Measurements from ENCODE around the gene IPO8.

The IPO8 gene

GRCh38 chr12:30695199-30696102 lies at the start of gene IPO8:
TSS of gene IPO8 (minus strand) at chr12:30695869. CDS start at chr12:30695647, 222 bp downstream.
- peak; percentile 67 to 79 (median 72) for DNase-seq (ENCODE audit: low read depth in 4 of 4, low spot score in 1 of 4)

GRCh38 chr12:30744321-30744720 lies 48.7 kb upstream of the IPO8 start:
- no peak for DNase-seq (ENCODE audit: low read depth in 4 of 4, low spot score in 1 of 4)

DNA sequence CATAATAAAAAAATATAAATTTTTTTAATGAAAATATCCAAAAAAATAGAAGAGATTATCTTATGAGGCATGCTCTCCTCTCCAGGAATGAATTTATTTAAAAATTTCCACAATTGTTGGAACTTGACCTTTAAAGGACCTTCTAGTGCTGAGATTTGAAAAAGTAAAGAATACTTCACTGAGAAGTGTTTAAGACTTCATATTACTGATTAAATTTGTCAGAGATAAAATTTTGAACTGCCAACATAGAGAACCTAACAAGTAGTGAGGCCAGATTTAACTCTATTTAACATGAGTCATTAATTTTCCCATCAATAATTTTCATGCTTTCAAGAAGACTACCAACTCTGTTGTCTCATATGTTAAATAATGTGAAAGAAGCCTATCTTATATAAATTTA lies 44.6 kb upstream of the IPO8 start:
- no peak for DNase-seq (ENCODE audit: low read depth in 4 of 4, low spot score in 1 of 4)

GRCh38 chr12:30739020-30739419 lies 43.4 kb upstream of the IPO8 start:
- DNase-seq (ENCODE audit: low read depth in 4 of 4, low spot score in 1 of 4) = no peak

- no peak for DNase-seq (ENCODE audit: low read depth in 4 of 4, low spot score in 1 of 4)
These were observed 37.4 kb upstream of the IPO8 start for GRCh38 chr12:30732954-30733637.

- no peak for DNase-seq (ENCODE audit: low read depth in 4 of 4, low spot score in 1 of 4)
These were observed 34.3 kb upstream of the IPO8 start for GRCh38 chr12:30730011-30730410.

DNA sequence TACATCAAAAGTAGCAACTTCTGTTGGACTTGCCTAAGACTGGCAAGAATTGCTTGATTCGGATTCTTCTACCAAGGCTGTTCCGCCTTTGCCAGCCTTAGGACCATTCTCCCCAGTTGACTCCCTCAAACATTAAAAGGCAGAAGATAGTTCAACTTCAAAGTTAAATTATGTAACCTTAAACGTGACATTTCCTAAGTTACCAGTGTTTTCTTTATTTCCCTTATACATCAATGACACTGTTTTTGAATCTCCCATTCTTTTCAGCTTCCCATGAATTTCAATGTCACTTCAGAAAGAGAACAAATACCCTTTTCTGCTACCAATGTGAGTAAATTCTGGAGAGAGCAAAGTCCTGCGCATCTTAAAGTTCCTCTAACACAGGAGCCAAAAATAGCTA lies 33.9 kb upstream of the IPO8 start:
- no peak for DNase-seq (ENCODE audit: low read depth in 4 of 4, low spot score in 1 of 4)

DNA sequence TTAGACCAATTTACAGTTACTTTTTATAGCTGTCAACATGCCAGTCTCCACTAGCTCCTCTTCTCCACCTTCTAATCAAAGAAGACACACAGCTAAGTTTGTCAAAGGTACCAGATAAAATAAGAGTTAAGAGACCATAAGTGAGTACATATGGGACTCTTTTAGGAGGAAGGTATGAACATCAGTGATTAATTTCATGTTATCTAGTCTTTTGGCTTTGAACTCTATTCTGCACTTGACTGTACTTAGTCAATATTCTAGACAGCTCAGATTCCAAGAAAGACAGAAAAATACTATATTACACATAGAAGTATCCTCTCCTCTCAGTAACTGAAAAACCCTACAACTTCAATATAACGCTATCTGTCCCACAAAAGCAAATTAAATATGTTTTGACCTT lies 31.0 kb upstream of the IPO8 start:
- DNase-seq (ENCODE audit: low read depth in 4 of 4, low spot score in 1 of 4) = no peak

DNA sequence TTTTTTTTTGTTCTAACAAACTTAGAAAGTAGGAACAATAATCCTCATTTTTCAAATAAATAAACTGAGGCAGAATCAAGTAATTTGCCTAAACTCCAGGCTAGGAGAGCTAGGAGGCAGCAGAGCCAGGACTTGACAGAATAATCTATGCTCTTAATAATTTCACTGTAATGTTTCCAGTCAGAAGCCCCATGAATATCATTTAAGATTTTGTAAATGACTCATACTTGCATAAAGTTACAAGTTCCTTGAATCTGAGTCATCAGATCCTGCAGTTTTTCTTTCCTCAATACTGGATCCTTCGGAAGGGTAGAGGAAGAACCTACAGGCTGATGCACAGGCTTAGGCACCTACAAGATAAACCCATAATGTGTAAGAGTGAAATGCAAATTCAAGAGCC lies 30.1 kb upstream of the IPO8 start:
- no peak for DNase-seq (ENCODE audit: low read depth in 4 of 4, low spot score in 1 of 4)

DNA sequence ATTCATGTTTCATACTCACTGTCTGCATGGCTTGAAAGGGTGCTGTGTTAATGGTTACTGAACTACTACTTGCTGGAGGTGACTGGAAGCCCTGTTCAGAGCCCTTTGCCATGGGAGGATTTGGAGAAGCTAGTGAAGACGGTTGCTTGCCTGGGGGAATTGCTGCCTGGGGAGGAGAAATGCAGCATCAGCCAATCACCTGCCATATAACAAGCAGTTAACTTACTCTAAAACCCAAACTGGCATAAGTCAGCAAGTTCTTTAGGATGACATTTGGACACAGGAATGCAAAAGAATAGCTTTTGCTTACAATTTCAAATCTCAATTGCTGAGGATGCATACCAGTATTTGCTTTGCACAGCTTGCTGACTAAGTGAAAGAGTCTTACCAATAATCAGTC lies 23.4 kb upstream of the IPO8 start:
- DNase-seq (ENCODE audit: low read depth in 4 of 4, low spot score in 1 of 4) = no peak

DNA sequence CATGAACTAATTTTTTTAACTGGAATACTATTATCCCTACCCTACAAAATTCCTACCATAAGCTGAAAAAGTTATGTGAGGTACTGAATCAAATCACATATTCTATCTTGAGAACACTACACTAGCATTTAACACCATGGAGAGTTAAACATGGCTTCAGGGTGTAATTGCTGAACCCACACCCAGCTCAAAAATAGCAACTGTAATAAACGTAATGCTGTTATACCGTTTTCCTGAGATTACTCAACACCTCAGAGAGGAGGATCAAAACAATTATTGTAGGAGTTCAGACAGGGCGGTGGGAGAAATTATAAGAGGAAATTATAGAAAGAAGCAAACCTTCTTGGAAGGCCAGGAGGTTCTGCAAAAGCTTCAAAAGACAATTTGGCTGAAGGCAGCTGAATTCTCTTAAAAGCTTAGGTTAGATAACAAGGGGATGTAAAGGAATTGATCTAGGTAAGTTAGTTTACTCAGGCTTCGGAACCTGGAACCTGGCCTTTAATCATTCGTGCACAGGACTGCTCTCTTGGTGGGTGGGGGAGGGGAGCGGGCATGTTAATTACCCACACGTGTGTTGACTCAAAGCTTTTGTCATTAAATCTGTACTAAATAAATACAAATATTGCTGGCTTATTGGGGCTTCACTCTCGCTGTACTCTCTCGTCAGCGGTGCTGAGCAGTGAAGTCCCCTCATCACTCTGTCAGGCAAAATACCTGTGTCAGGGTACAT lies 12.1 kb upstream of the IPO8 start:
- DNase-seq (ENCODE audit: low read depth in 4 of 4, low spot score in 1 of 4) = no peak

- DNase-seq (ENCODE audit: low read depth in 4 of 4, low spot score in 1 of 4) = no peak
These were observed 10.8 kb upstream of the IPO8 start for GRCh38 chr12:30706476-30706875.

GRCh38 chr12:30701056-30701455 lies 5.4 kb upstream of the IPO8 start:
- DNase-seq (ENCODE audit: low read depth in 4 of 4, low spot score in 1 of 4) = no peak

GRCh38 chr12:30700216-30700900 lies 4.7 kb upstream of the IPO8 start:
- DNase-seq (ENCODE audit: low read depth in 4 of 4, low spot score in 1 of 4) = no peak

GRCh38 chr12:30698346-30698745 lies 2.7 kb upstream of the IPO8 start:
- DNase-seq (ENCODE audit: low read depth in 4 of 4, low spot score in 1 of 4) = no peak

GRCh38 chr12:30696943-30697342 lies 1.3 kb upstream of the IPO8 start:
- DNase-seq (ENCODE audit: low read depth in 4 of 4, low spot score in 1 of 4) = no peak

- no peak for DNase-seq (ENCODE audit: low read depth in 4 of 4, low spot score in 1 of 4)
These were observed 817 bp upstream of the IPO8 start for GRCh38 chr12:30696486-30696885.

GRCh38 chr12:30696103-30696408 lies 387 bp upstream of the IPO8 start:
- no peak for DNase-seq (ENCODE audit: low read depth in 4 of 4, low spot score in 1 of 4)

DNA sequence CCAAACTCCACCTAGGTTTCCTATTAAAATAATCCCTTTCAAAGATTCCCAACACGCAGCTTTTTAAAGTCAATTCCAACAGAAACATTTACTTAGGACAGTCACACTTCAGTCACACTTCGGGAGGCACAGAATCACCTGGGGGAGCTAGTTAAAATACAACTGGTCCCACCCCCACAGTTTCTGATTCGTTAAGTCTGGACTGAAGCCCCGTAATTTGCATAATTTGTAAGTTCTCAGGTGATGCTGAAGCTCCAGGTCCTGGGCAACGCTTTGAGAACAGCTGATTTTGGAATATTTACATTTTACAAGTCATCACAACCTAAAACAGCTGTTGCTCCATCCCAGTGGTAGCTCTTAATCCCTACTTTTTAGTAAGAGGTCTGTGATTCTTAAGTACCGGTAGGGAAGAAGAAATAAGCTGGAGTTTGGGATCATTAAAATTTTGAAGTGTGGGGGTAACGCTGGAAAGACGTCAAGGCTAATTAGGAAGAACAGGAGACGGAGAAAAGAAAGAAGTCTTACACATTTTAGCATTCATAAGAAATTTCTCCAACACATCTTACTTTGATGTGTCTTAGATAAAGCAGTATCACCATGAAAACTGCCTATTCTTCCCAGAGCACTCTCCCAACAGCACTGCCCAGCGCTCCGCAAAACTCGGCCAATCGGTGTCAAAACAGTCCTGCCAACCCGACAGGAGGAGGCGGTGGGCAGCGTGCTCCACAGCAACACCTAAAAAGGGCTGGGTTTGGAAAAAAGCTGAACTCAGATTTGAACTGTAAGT lies 1.1 kb downstream of the IPO8 start:
- DNase-seq (ENCODE audit: low read depth in 4 of 4, low spot score in 1 of 4) = no peak

GRCh38 chr12:30692470-30692869 lies 3.2 kb downstream of the IPO8 start:
- no peak for DNase-seq (ENCODE audit: low read depth in 4 of 4, low spot score in 1 of 4)

Measured in stimulated activated CD4-positive, alpha-beta T cell treated with anti-CD3 and anti-CD28 coated beads, Interleukin-1b, Interleukin-23, amount 100 ng/mL, for 24 hours (primary cell).